ENCODE measurements around the gene PLEKHG2. TPM values are rescaled to one million over a fixed set of nuclear protein-coding genes. Genes with fewer than 3 reads are reported as not detected.

PLEKHG2 gene
- total and polyA plus RNA-seq, 2 experiments from 2014 or later = 25.3 to 34.0 TPM

- peaks cover 12% of the 10 kb centered on the region for H3K79me2 ChIP-seq
- no peak overlapping the region for H2AFZ ChIP-seq
- H3K4me3 ChIP-seq = no peak overlapping the region
- no peak for DNase-seq (ENCODE audit: low spot score)
- H3K27ac ChIP-seq = no peak overlapping the region
- no peak for TF ChIP-seq EZH2 (IDR thresholded peaks at IDR 0.05; ENCODE audit: borderline replicate concordance)
- TF ChIP-seq EZH2phosphoT487 (IDR thresholded peaks at IDR 0.05; ENCODE audit: low read depth, severe bottlenecking, unreplicated experiment) = no peak
- no peak for TF ChIP-seq CTCF (IDR thresholded peaks at IDR 0.05; ENCODE audit: poor library complexity)
- no peaks in the 10 kb centered on the region for H3K36me3 ChIP-seq (replicated peaks; ENCODE audit: insufficient read depth, low read depth)
- H3K9me3 ChIP-seq (ENCODE audit: low read depth) = no peaks in the 10 kb centered on the region
- WGBS (ENCODE audit: low lambda C conversion rate, missing lambda C conversion rate) = 79% methylated on average over 6 of the region's 9 CpGs
- no peaks in the 10 kb centered on the region for H4K20me1 ChIP-seq (ENCODE audit: insufficient read depth, poor library complexity, severe bottlenecking)
- H3K4me1 ChIP-seq (ENCODE audit: insufficient read depth) = peaks cover 4% of the 10 kb centered on the region
- H3K9me2 ChIP-seq (replicated peaks; ENCODE audit: insufficient read depth) = no peaks in the 10 kb centered on the region
- no peak overlapping the region for H3K4me2 ChIP-seq
- H3K27me3 ChIP-seq = no peaks in the 10 kb centered on the region
Observed at GRCh38 chr19:39384839-39385568, 27.5 kb upstream of the PLEKHG2 start.

- Histone ChIP-seq H3K4me2 (no peak overlapping the region), H3K79me2 (peaks cover 15% of the 10 kb centered on the region), H3K4me3 (no peak overlapping the region), H3K36me3 (replicated peaks; ENCODE audit: insufficient read depth, low read depth) (no peaks in the 10 kb centered on the region), H4K20me1 (ENCODE audit: insufficient read depth, poor library complexity, severe bottlenecking) (no peaks in the 10 kb centered on the region), H3K27me3 (no peaks in the 10 kb centered on the region), H3K4me1 (ENCODE audit: insufficient read depth) (peaks cover 6% of the 10 kb centered on the region), H3K9me2 (replicated peaks; ENCODE audit: insufficient read depth) (no peaks in the 10 kb centered on the region), H2AFZ (no peak overlapping the region), H3K27ac (no peak overlapping the region), H3K9me3 (ENCODE audit: low read depth) (no peaks in the 10 kb centered on the region)
- no peak for DNase-seq (ENCODE audit: low spot score)
- TF ChIP-seq EZH2 (IDR thresholded peaks at IDR 0.05; ENCODE audit: borderline replicate concordance) (no peak), CTCF (IDR thresholded peaks at IDR 0.05; ENCODE audit: poor library complexity) (no peak), EZH2phosphoT487 (IDR thresholded peaks at IDR 0.05; ENCODE audit: low read depth, severe bottlenecking, unreplicated experiment) (no peak)
- 85% methylated on average over 20 of the region's 20 CpGs for WGBS (ENCODE audit: low lambda C conversion rate, missing lambda C conversion rate)
Observed at GRCh38 chr19:39385629-39386411, 26.6 kb upstream of the PLEKHG2 start.

GRCh38 chr19:39386557-39386956 is 25.9 kb upstream of the PLEKHG2 start:
- H3K4me2 ChIP-seq = no peak overlapping the region
- H3K27ac ChIP-seq = no peak overlapping the region
- no peaks in the 10 kb centered on the region for H3K9me3 ChIP-seq (ENCODE audit: low read depth)
- DNase-seq (ENCODE audit: low spot score) = no peak
- TF ChIP-seq EZH2phosphoT487 (IDR thresholded peaks at IDR 0.05; ENCODE audit: low read depth, severe bottlenecking, unreplicated experiment) = no peak
- TF ChIP-seq EZH2 (IDR thresholded peaks at IDR 0.05; ENCODE audit: borderline replicate concordance) = no peak
- no peak for TF ChIP-seq CTCF (IDR thresholded peaks at IDR 0.05; ENCODE audit: poor library complexity)
- peaks cover 6% of the 10 kb centered on the region for H3K4me1 ChIP-seq (ENCODE audit: insufficient read depth)
- H3K9me2 ChIP-seq (replicated peaks; ENCODE audit: insufficient read depth) = no peaks in the 10 kb centered on the region
- no peaks in the 10 kb centered on the region for H3K36me3 ChIP-seq (replicated peaks; ENCODE audit: insufficient read depth, low read depth)
- no peaks in the 10 kb centered on the region for H3K27me3 ChIP-seq
- H2AFZ ChIP-seq = no peak overlapping the region
- H3K4me3 ChIP-seq = no peak overlapping the region
- 94% methylated on average over 7 of the region's 7 CpGs for WGBS (ENCODE audit: low lambda C conversion rate, missing lambda C conversion rate)
- peaks cover 16% of the 10 kb centered on the region for H3K79me2 ChIP-seq
- H4K20me1 ChIP-seq (ENCODE audit: insufficient read depth, poor library complexity, severe bottlenecking) = no peaks in the 10 kb centered on the region
